Fibroblast of villous mesenchyme (primary cell): ENCODE measurements around the gene ADAR. TPM values are rescaled to one million over a fixed set of nuclear protein-coding genes. Genes with fewer than 3 reads are reported as not detected.

ENCODE experiments used
- DNase-seq: peaks from one replicate; pipeline ENCODE4 v3.0.0-alpha.2; 2010; ENCODE audit warnings: low read depth
- H3K4me3 ChIP-seq: 2 replicates; pipeline ENCODE4 v1.5.1; 2011; ENCODE audit warnings: low read depth, mild to moderate bottlenecking, low read length
- CTCF ChIP-seq: IDR thresholded peaks from 2 replicates; pipeline ENCODE4 v1.5.1; 2012; ENCODE audit warnings: low read depth, mild to moderate bottlenecking, low read length; ENCODE audit not compliant: insufficient read depth
- total RNA-seq: library from RNA; depleted of rRNA; stranded (reverse); fragments of >200 nt; gene quantifications from 2 replicates; pipeline ENCODE4 v1.2.3, GENCODE V29; 2012

ADAR gene
- total RNA-seq, 1 donor: 142 TPM

GRCh38 chr1:154584267-154584994 lies 23.6 kb downstream of the ADAR start:
- TF ChIP-seq CTCF: peak; percentile 8

GRCh38 chr1:154583773-154584172 lies 24.2 kb downstream of the ADAR start:
- DNase-seq: peak; percentile 58
- no peak for TF ChIP-seq CTCF

More at GRCh38 chr1:154584267-154584994, 23.6 kb downstream of the ADAR start:
- H3K4me3 ChIP-seq: no peak overlapping the region
- no peak for DNase-seq

GRCh38 chr1:154582885-154583284 lies 25.1 kb downstream of the ADAR start:
- no peak for TF ChIP-seq CTCF
- no peak for DNase-seq
- no peak overlapping the region for H3K4me3 ChIP-seq

More at GRCh38 chr1:154583773-154584172, 24.2 kb downstream of the ADAR start:
- no peak overlapping the region for H3K4me3 ChIP-seq

GRCh38 chr1:154581766-154582165 lies 26.2 kb downstream of the ADAR start:
- no peak for DNase-seq
- H3K4me3 ChIP-seq: no peak overlapping the region
- TF ChIP-seq CTCF: no peak

- H3K4me3 ChIP-seq: no peak overlapping the region
- no peak for DNase-seq
- no peak for TF ChIP-seq CTCF
These were observed 28.6 kb downstream of the ADAR start for GRCh38 chr1:154579374-154579773.

- H3K4me3 ChIP-seq: no peak overlapping the region
- DNase-seq: peak; percentile 50
- TF ChIP-seq CTCF: no peak
These were observed 29.9 kb downstream of the ADAR start for GRCh38 chr1:154578058-154578418.

- no peak for DNase-seq
- no peak for TF ChIP-seq CTCF
- no peak overlapping the region for H3K4me3 ChIP-seq
These were observed 30.5 kb downstream of the ADAR start for GRCh38 chr1:154577346-154578057.
